WTC11 (cell line): ENCODE data around the gene DTWD2.
"Not testable (repeated sequence)": the region's sequence is repeated elsewhere in the genome, so short reads cannot be mapped to it uniquely, and the experiment has no call there.

ENCODE experiments used
- CREM ChIP-seq: sonication (generic); formaldehyde crosslinking; IDR thresholded peaks from 2 replicates; pipeline ENCODE4 v1.8.1; 2022; ENCODE audit warnings: mild to moderate bottlenecking, missing genetic modification reagents, moderate library complexity
- CTCF ChIP-seq: fragments of 200-600 bp; IDR thresholded peaks from 2 replicates; pipeline ENCODE4 v1.8.0; 2022; ENCODE audit warnings: antibody characterized with exemption
- E2F5 ChIP-seq: sonication (generic); formaldehyde crosslinking; IDR thresholded peaks from 2 replicates; pipeline ENCODE4 v1.8.1; 2022; ENCODE audit warnings: mild to moderate bottlenecking, moderate library complexity, missing genetic modification reagents
- ELF4 ChIP-seq: sonication (generic); formaldehyde crosslinking; IDR thresholded peaks from 2 replicates; pipeline ENCODE4 v1.8.1; 2022; ENCODE audit warnings: low read depth, mild to moderate bottlenecking, moderate library complexity, missing genetic modification reagents
- HMGA2 ChIP-seq: fragments of 250-450 bp; sonication (Bioruptor Pico); IDR thresholded peaks from 2 replicates; pipeline ENCODE4 v1.4.0; 2021; ENCODE audit warnings: mild to moderate bottlenecking, moderate library complexity
- IRF2 ChIP-seq: sonication (generic); formaldehyde crosslinking; IDR thresholded peaks from 2 replicates; pipeline ENCODE4 v1.8.0; 2022; ENCODE audit warnings: low read depth, missing genetic modification reagents, borderline replicate concordance
- MAX ChIP-seq: sonication (generic); formaldehyde crosslinking; IDR thresholded peaks from 2 replicates; pipeline ENCODE4 v1.8.0; 2022; ENCODE audit warnings: mild to moderate bottlenecking, missing genetic modification reagents
- TEAD4 ChIP-seq: sonication (generic); formaldehyde crosslinking; IDR thresholded peaks from 2 replicates; pipeline ENCODE4 v1.8.0; 2022; ENCODE audit warnings: mild to moderate bottlenecking, missing genetic modification reagents
- ZNF121 ChIP-seq: sonication (generic); formaldehyde crosslinking; IDR thresholded peaks from 2 replicates; pipeline ENCODE4 v1.8.0; 2023; ENCODE audit warnings: missing genetic modification reagents
- ZNF232 ChIP-seq: sonication (generic); formaldehyde crosslinking; IDR thresholded peaks from 2 replicates; pipeline ENCODE4 v1.8.0; 2022; ENCODE audit warnings: mild to moderate bottlenecking, missing genetic modification reagents
- ZNF263 ChIP-seq: sonication (generic); formaldehyde crosslinking; IDR thresholded peaks from 2 replicates; pipeline ENCODE4 v1.8.1; 2022; ENCODE audit warnings: low read depth, mild to moderate bottlenecking, moderate library complexity, missing genetic modification reagents
- ZNF317 ChIP-seq: sonication (generic); formaldehyde crosslinking; IDR thresholded peaks from 2 replicates; pipeline ENCODE4 v1.8.1; 2023; ENCODE audit warnings: low read depth, mild to moderate bottlenecking, moderate library complexity, missing genetic modification reagents, borderline replicate concordance
- TF ChIP-seq, protein P1 (sequence below): sonication (generic); formaldehyde crosslinking; conservative IDR thresholded peaks from 2 replicates; pipeline ENCODE4 v1.8.1; 2023; ENCODE audit warnings: mild to moderate bottlenecking, low read depth, missing genetic modification reagents, moderate library complexity
- TF ChIP-seq, protein P2 (sequence below): sonication (generic); formaldehyde crosslinking; IDR thresholded peaks from 2 replicates; pipeline ENCODE4 v1.8.0; 2022; ENCODE audit warnings: mild to moderate bottlenecking, missing genetic modification reagents

- not testable (repeated sequence) for TF ChIP-seq CTCF; IRF2 (CRISPR knock-in tag); ZNF232 (CRISPR knock-in tag); ZNF263 (CRISPR knock-in tag); ZNF121 (CRISPR knock-in tag); TEAD4 (CRISPR knock-in tag); CREM (CRISPR knock-in tag); HMGA2 (CRISPR knock-in tag); ZNF317 (CRISPR knock-in tag); ELF4 (CRISPR knock-in tag); MAX; E2F5 (CRISPR knock-in tag)
- TF ChIP-seq, protein P1, sequence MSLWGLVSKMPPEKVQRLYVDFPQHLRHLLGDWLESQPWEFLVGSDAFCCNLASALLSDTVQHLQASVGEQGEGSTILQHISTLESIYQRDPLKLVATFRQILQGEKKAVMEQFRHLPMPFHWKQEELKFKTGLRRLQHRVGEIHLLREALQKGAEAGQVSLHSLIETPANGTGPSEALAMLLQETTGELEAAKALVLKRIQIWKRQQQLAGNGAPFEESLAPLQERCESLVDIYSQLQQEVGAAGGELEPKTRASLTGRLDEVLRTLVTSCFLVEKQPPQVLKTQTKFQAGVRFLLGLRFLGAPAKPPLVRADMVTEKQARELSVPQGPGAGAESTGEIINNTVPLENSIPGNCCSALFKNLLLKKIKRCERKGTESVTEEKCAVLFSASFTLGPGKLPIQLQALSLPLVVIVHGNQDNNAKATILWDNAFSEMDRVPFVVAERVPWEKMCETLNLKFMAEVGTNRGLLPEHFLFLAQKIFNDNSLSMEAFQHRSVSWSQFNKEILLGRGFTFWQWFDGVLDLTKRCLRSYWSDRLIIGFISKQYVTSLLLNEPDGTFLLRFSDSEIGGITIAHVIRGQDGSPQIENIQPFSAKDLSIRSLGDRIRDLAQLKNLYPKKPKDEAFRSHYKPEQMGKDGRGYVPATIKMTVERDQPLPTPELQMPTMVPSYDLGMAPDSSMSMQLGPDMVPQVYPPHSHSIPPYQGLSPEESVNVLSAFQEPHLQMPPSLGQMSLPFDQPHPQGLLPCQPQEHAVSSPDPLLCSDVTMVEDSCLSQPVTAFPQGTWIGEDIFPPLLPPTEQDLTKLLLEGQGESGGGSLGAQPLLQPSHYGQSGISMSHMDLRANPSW (CRISPR knock-in tag) = not testable (repeated sequence)
- TF ChIP-seq, protein P2, sequence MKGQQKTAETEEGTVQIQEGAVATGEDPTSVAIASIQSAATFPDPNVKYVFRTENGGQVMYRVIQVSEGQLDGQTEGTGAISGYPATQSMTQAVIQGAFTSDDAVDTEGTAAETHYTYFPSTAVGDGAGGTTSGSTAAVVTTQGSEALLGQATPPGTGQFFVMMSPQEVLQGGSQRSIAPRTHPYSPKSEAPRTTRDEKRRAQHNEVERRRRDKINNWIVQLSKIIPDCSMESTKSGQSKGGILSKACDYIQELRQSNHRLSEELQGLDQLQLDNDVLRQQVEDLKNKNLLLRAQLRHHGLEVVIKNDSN = not testable (repeated sequence)
Observed at GRCh38 chr5:118851785-118852184, 136.6 kb downstream of the DTWD2 start.
